Measurements from ENCODE around the gene CEP104.

GRCh38 chr1:3851292-3851691 lies 5.7 kb downstream of the CEP104 start:
- TF ChIP-seq CTCF (IDR thresholded peaks at IDR 0.05; ENCODE audit: low read depth, low read length, poor library complexity, severe bottlenecking) (no peak), EZH2phosphoT487 (IDR thresholded peaks at IDR 0.05; ENCODE audit: borderline replicate concordance, low read length) (no peak)

Data from DOHH2 (cell line).